Trophoblast cell (in vitro differentiated cells and primary cell): ENCODE data around the gene WASHC2C.
A peak's percentile ranks its signal among the peaks of the same experiment; 100 is the strongest.
"Not testable (repeated sequence)": the region's sequence is repeated elsewhere in the genome, so short reads cannot be mapped to it uniquely, and the experiment has no call there.

Experiments used
- DNase-seq, 2 donors: peaks; one replicate each; pipeline ENCODE4 v3.0.0-alpha.2; 2016
- H2AFZ ChIP-seq: 2 replicates; pipeline ENCODE4 v1.6.1; 2013; ENCODE audit warnings: low read length, moderate library complexity, mild to moderate bottlenecking; ENCODE audit not compliant: insufficient read depth, poor library complexity
- H2AK5ac ChIP-seq: 2 replicates; pipeline ENCODE4 v1.6.1; 2013; ENCODE audit warnings: mild to moderate bottlenecking, low read length
- H2BK120ac ChIP-seq: 2 replicates; pipeline ENCODE4 v1.6.1; 2013; ENCODE audit warnings: low read length, mild to moderate bottlenecking, moderate library complexity; ENCODE audit not compliant: insufficient read depth, poor library complexity
- H2BK12ac ChIP-seq: 2 replicates; pipeline ENCODE4 v1.6.1; 2013; ENCODE audit warnings: mild to moderate bottlenecking, low read length, moderate library complexity
- H2BK5ac ChIP-seq: 2 replicates; pipeline ENCODE4 v1.6.1; 2013; ENCODE audit warnings: low read length, low read depth, moderate library complexity, mild to moderate bottlenecking; ENCODE audit not compliant: poor library complexity
- H3K14ac ChIP-seq: 2 replicates; pipeline ENCODE4 v1.6.1; 2013; ENCODE audit warnings: mild to moderate bottlenecking, low read length
- H3K18ac ChIP-seq: 2 replicates; pipeline ENCODE4 v1.6.1; 2013; ENCODE audit warnings: mild to moderate bottlenecking, low read length
- H3K23ac ChIP-seq: 2 replicates; pipeline ENCODE4 v1.6.1; 2013; ENCODE audit warnings: low read length
- H3K27ac ChIP-seq: 2 replicates; pipeline ENCODE4 v1.5.1; 2013; ENCODE audit warnings: low read depth, mild to moderate bottlenecking, inconsistent platforms, low read length, moderate library complexity
- H3K27me3 ChIP-seq: 2 replicates; pipeline ENCODE4 v1.6.1; 2013; ENCODE audit warnings: inconsistent platforms, mild to moderate bottlenecking, low read length, moderate library complexity; ENCODE audit not compliant: insufficient read depth
- H3K36me3 ChIP-seq, 2 experiments: 1 replicate in 1 of 2; 2 replicates in 1 of 2; pipeline ENCODE4 v1.6.1; 2013; ENCODE audit warnings: low read length in 2 of 2, mild to moderate bottlenecking in 2 of 2, moderate library complexity in 1 of 2; ENCODE audit not compliant: insufficient read depth in 2 of 2, control insufficient read depth in 1 of 2
- H3K4ac ChIP-seq: 2 replicates; pipeline ENCODE4 v1.6.1; 2013; ENCODE audit warnings: low read depth, mild to moderate bottlenecking, low read length, moderate library complexity
- H3K4me1 ChIP-seq, 2 experiments: 1 replicate in 1 of 2; 2 replicates in 1 of 2; pipeline ENCODE4 v1.6.1; 2013; ENCODE audit warnings: low read length in 2 of 2, mild to moderate bottlenecking in 2 of 2, moderate library complexity in 1 of 2; ENCODE audit not compliant: insufficient read depth in 2 of 2, control insufficient read depth in 1 of 2
- H3K4me2 ChIP-seq: 2 replicates; pipeline ENCODE4 v1.6.1; 2013; ENCODE audit warnings: inconsistent platforms, mild to moderate bottlenecking, low read length, moderate library complexity
- H3K4me3 ChIP-seq: 2 replicates; pipeline ENCODE4 v1.5.1; 2013; ENCODE audit warnings: mild to moderate bottlenecking, low read depth, low read length, inconsistent platforms
- H3K79me1 ChIP-seq: one replicate; pipeline ENCODE4 v1.6.1; 2013; ENCODE audit warnings: low read length
- H3K79me2 ChIP-seq: 2 replicates; pipeline ENCODE4 v1.6.1; 2013; ENCODE audit warnings: low read length, mild to moderate bottlenecking; ENCODE audit not compliant: control insufficient read depth, insufficient read depth, poor library complexity
- H3K9ac ChIP-seq: 2 replicates; pipeline ENCODE4 v1.6.1; 2013; ENCODE audit warnings: mild to moderate bottlenecking, low read length
- H3K9me3 ChIP-seq: 2 replicates; pipeline ENCODE4 v1.6.1; 2013; ENCODE audit warnings: low read depth, mild to moderate bottlenecking, control low read depth, inconsistent platforms, low read length; ENCODE audit not compliant: insufficient read depth
- H4K12ac ChIP-seq: 2 replicates; pipeline ENCODE4 v1.6.1; 2013; ENCODE audit warnings: low read depth, mild to moderate bottlenecking, low read length, moderate library complexity
- H4K8ac ChIP-seq: 2 replicates; pipeline ENCODE4 v1.6.1; 2013; ENCODE audit warnings: low read depth, mild to moderate bottlenecking, low read length, moderate library complexity
- H4K91ac ChIP-seq: one replicate; pipeline ENCODE4 v1.6.1; 2013; ENCODE audit warnings: low read depth, mild to moderate bottlenecking, low read length, moderate library complexity
- WGBS: extraction: QIAGEN DNeasy Blood & Tissue Kit; methylation state at CpG from one replicate; pipeline ENCODE4 v1.1.7; 2013; ENCODE audit warnings: missing lambda C conversion rate; ENCODE audit not compliant: insufficient read length, insufficient coverage; ENCODE audit errors: extremely low coverage; 5-methylcytosine and 5-hydroxymethylcytosine counted together

WASHC2C gene

DNA sequence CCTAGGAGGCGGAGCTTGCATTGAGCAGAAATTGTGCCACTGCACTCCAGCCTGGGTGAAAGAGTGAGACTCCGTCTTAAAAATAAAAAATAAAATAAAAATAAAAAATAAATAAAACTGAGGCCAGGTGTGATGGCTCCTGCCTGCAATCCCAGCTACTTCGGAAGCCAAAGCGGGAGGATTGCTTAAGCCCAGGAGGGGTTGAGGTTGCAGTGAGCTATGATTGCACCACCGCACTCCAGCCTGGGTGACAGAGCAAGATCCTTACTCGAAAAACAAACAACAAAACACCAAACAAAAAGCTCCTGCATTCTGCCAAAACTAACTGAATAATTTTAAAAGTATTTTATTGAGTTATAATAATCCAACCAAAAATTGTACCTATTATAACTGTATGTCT is 84.0 kb downstream of the WASHC2C start:
- Histone ChIP-seq H3K4me3 (no peak overlapping the region), H3K27ac (no peak overlapping the region), H3K79me1 (peaks cover 3% of the 10 kb centered on the region), H4K12ac (no peak overlapping the region), H3K23ac (no peak overlapping the region), H3K4me2 (no peak overlapping the region), H3K4me1 (peaks cover 4 to 6% of the 10 kb centered on the region in 2 experiments), H2AFZ (no peak overlapping the region), H4K91ac (no peak overlapping the region), H3K9me3 (no peaks in the 10 kb centered on the region), H3K79me2 (no peaks in the 10 kb centered on the region), H3K4ac (no peak overlapping the region), H3K27me3 (no peaks in the 10 kb centered on the region), H4K8ac (no peak overlapping the region), H3K36me3 (no peaks in the 10 kb centered on the region), H2BK120ac (no peak overlapping the region), H2AK5ac (no peak overlapping the region), H2BK12ac (no peak overlapping the region), H3K18ac (no peak overlapping the region), H2BK5ac (no peak overlapping the region), H3K14ac (no peak overlapping the region), H3K9ac (no peak overlapping the region)
- no CpG with 5 or more reads among the region's 6 CpGs for WGBS
- peak in 1 of 2 donors; percentile 17 for DNase-seq

DNA sequence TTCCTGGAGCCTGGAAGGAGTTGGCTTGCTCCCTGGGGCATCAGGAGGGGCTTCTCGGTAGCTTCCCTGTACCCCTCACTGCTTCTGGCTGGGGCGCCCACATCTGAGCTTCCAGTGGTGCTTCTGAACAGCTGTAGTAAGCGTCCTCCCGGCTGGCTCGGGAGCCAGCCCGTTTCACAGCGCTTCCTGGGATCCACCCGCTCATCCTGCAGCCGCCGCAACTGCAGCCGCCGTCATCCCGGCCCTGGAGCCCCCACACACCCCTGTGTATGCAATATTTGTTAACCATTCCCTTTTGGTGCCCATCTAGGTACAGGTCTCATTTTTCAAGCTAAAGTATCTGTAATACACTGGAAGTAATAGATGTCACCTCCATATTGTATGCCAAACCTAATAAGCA is 85.9 kb downstream of the WASHC2C start:
- not testable (repeated sequence) for H3K79me2 ChIP-seq, H3K27ac ChIP-seq, H3K18ac ChIP-seq, H4K12ac ChIP-seq, H3K9ac ChIP-seq, H4K8ac ChIP-seq, H3K27me3 ChIP-seq, H3K36me3 ChIP-seq, H3K23ac ChIP-seq, DNase-seq, H2BK120ac ChIP-seq, H2AFZ ChIP-seq, H3K4me1 ChIP-seq, H3K4ac ChIP-seq, H3K14ac ChIP-seq, H4K91ac ChIP-seq, H3K4me3 ChIP-seq, H2AK5ac ChIP-seq, H3K79me1 ChIP-seq, H3K9me3 ChIP-seq, H3K4me2 ChIP-seq
- Histone ChIP-seq H2BK12ac (peak overlapping the region; percentile 31), H2BK5ac (peak overlapping the region; percentile 63)
- no CpG with 5 or more reads among the region's 13 CpGs for WGBS

DNA sequence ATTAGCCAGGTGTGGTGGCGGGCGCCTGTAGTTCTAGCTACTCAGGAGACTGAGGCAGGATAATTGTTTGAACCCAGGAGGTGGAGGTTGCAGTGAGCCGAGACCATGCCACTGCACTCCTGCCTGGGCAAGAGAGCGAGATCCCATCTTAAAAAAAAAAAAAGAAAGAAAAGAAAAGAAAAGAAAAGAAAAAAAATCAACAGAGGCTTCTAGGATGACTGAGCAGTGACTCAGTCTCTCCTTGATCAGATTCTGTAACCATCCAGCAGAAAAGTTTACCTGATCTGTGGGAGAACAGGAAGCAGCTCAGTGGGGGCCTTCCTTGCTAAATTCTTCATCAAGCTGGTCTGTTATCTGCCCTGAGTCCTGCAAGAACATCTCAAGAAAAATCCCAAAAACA is 87.1 kb downstream of the WASHC2C start:
- not testable (repeated sequence) for H3K18ac ChIP-seq, H4K91ac ChIP-seq, H2BK5ac ChIP-seq, H3K9me3 ChIP-seq, H3K4me2 ChIP-seq, H2AK5ac ChIP-seq, H3K79me1 ChIP-seq, DNase-seq, H2BK120ac ChIP-seq, H3K14ac ChIP-seq, H3K36me3 ChIP-seq, H3K27ac ChIP-seq, H3K4ac ChIP-seq, H3K79me2 ChIP-seq, H3K23ac ChIP-seq, H4K12ac ChIP-seq, H4K8ac ChIP-seq, H3K27me3 ChIP-seq, H2AFZ ChIP-seq, H3K4me1 ChIP-seq, H3K9ac ChIP-seq, H3K4me3 ChIP-seq, H2BK12ac ChIP-seq
- no CpG with 5 or more reads among the region's 4 CpGs for WGBS

DNA sequence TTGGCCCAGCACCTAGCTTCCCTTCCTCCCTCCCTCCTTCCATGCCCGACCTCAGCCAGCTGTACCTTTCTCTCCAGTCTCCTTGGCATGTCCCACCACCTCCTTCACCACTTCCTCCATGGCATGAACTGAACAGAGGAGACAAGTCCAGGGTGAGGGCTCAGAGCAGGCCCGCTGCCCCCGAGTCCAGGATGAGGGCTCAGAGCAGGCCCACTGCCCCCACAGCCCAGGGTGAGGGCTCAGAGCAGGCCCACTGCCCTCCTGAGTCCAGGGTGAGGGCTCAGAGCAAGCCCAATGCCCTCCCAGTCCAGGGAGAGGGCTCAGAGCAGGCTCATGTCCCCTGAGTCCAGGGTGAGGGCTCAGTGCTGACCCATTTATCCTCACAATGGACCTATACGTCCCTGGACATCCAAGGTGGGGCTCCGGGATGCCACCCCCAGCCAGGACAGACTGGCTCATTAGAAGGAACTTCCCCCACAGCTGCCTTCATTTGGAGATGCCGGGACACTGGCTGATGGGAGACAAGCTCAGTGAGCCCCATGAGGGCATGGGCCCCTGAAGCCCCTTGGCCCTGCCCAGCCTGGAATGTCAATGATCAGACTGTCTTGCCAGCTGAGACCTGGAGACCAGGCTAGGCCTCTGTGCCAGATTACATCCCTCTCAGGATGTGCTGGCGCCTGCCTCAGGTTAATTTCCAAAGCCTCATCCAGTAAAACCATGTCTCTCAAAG is 90.2 kb downstream of the WASHC2C start:
- WGBS, result no CpG with 5 or more reads among the region's 7 CpGs
- no peaks in the 10 kb centered on the region for H3K79me1 ChIP-seq

More for the DNA sequence above, 90.2 kb downstream of the WASHC2C start:
- H4K8ac ChIP-seq, result no peak overlapping the region
- no peak overlapping the region for H3K23ac ChIP-seq
- H2AK5ac ChIP-seq, result no peak overlapping the region
- H4K91ac ChIP-seq, result no peak overlapping the region
- H4K12ac ChIP-seq, result no peak overlapping the region
- no peak overlapping the region for H3K4ac ChIP-seq
- no peaks in the 10 kb centered on the region for H3K36me3 ChIP-seq
- no peak overlapping the region for H2BK12ac ChIP-seq
- no peaks in the 10 kb centered on the region for H3K4me1 ChIP-seq
- H3K4me3 ChIP-seq, result no peak overlapping the region
- DNase-seq, result no peak
- H3K9ac ChIP-seq, result no peak overlapping the region
- peaks cover 9% of the 10 kb centered on the region for H3K9me3 ChIP-seq
- H3K4me2 ChIP-seq, result no peak overlapping the region
- no peaks in the 10 kb centered on the region for H3K79me2 ChIP-seq
- no peak overlapping the region for H2BK120ac ChIP-seq
- no peaks in the 10 kb centered on the region for H3K27me3 ChIP-seq
- no peak overlapping the region for H3K14ac ChIP-seq
- no peak overlapping the region for H3K27ac ChIP-seq
- H3K18ac ChIP-seq, result no peak overlapping the region
- no peak overlapping the region for H2AFZ ChIP-seq
- no peak overlapping the region for H2BK5ac ChIP-seq
